ENCODE results near the gene CCDC97. TPM values are rescaled to one million over a fixed set of nuclear protein-coding genes. Genes with fewer than 3 reads are reported as not detected.

The CCDC97 gene
- total RNA-seq, 1 donor from 2014 or later = 30.3 TPM

DNA sequence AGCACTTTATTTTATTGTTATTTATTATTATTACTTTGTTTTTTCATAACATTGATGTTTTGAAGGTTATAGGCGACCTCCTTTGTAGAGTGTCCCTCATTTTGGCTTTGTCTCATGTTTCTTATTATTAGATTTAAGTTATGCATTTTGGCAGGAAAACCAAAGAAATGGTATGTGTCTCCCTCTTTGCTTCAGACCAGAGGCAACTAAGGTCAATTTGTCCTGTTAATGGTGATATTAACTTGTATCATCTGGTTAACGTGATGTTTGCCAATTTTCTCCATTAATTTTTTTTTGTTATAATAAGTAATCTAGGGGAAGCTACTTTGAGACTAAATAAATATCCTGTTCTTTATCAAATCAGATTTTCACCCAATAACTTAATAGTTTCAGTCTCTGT, 62.5 kb downstream of the CCDC97 start:
- no peaks in the 10 kb centered on the region for H3K9me3 ChIP-seq
- DNase-seq (no peak), ATAC-seq (no peak)
- no peaks in the 10 kb centered on the region for H3K27me3 ChIP-seq (ENCODE audit: low read depth)
- intact Hi-C loops (cut with DNase I) = no loop called here
- no peaks in the 10 kb centered on the region for H3K36me3 ChIP-seq
- H3K27ac ChIP-seq = no peak overlapping the region
- peaks cover 29% of the 10 kb centered on the region for H3K4me1 ChIP-seq
- H3K4me3 ChIP-seq = no peak overlapping the region
- TF ChIP-seq, protein P1, sequence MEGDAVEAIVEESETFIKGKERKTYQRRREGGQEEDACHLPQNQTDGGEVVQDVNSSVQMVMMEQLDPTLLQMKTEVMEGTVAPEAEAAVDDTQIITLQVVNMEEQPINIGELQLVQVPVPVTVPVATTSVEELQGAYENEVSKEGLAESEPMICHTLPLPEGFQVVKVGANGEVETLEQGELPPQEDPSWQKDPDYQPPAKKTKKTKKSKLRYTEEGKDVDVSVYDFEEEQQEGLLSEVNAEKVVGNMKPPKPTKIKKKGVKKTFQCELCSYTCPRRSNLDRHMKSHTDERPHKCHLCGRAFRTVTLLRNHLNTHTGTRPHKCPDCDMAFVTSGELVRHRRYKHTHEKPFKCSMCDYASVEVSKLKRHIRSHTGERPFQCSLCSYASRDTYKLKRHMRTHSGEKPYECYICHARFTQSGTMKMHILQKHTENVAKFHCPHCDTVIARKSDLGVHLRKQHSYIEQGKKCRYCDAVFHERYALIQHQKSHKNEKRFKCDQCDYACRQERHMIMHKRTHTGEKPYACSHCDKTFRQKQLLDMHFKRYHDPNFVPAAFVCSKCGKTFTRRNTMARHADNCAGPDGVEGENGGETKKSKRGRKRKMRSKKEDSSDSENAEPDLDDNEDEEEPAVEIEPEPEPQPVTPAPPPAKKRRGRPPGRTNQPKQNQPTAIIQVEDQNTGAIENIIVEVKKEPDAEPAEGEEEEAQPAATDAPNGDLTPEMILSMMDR (IDR thresholded peaks at IDR 0.05) = no peak

DNA sequence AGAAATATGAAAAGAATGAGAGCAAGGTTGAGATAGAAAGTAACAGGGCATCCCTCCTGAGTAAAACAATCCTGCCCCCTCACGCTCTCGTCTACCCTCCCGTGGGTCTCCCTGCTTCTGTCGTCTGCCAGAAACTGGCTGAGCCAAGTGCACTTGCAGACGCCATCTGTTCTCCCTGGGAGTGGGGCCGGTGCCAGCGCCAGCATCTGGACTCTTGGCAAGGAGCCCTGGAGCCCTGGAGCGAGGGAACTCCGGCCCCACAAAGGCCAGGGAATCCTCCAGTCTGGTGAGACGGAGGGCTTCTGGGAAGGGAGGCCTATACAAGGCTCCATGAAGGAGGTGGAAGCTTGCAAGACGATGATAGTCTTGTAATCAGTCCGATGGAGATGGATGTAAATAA, 64.0 kb downstream of the CCDC97 start:
- TF ChIP-seq, protein P1 (IDR thresholded peaks at IDR 0.05) = no peak
- ATAC-seq = peak; percentile 41
- peak; percentile 75 for DNase-seq

More for the DNA sequence above, 64.0 kb downstream of the CCDC97 start:
- Histone ChIP-seq H3K36me3 (no peaks in the 10 kb centered on the region), H3K9me3 (no peaks in the 10 kb centered on the region), H3K27ac (no peak overlapping the region), H3K4me1 (peaks cover 23% of the 10 kb centered on the region), H3K27me3 (ENCODE audit: low read depth) (no peaks in the 10 kb centered on the region), H3K4me3 (no peak overlapping the region)
- intact Hi-C loops (cut with DNase I) = no loop called here

Other genes with a start within 250 kb of the CCDC97 start
- gene CYP2A13, start 221.7 kb upstream of the CCDC97 start, total RNA-seq = not detected
- gene CYP2F1, start 195.7 kb upstream of the CCDC97 start, total RNA-seq = 1.7 TPM
- 11.0 TPM for gene CYP2S1, start 117.0 kb upstream of the CCDC97 start, total RNA-seq
- 92.7 TPM for gene AXL, start 90.9 kb upstream of the CCDC97 start, total RNA-seq
- 191 TPM for gene HNRNPUL1, start 45.8 kb upstream of the CCDC97 start, total RNA-seq
- 114 TPM for gene TGFB1, start 43.8 kb downstream of the CCDC97 start, total RNA-seq
- 8.2 TPM for gene B9D2, start 54.0 kb downstream of the CCDC97 start, total RNA-seq
- gene TMEM91, start 66.4 kb downstream of the CCDC97 start, total RNA-seq = 29.8 TPM
- 13.2 TPM for gene EXOSC5, start 87.2 kb downstream of the CCDC97 start, total RNA-seq
- gene BCKDHA, start 87.6 kb downstream of the CCDC97 start, total RNA-seq = 13.4 TPM
- 22.5 TPM for gene B3GNT8, start 117.2 kb downstream of the CCDC97 start, total RNA-seq
- 57.7 TPM for gene DMAC2, start 129.7 kb downstream of the CCDC97 start, total RNA-seq
- gene ERICH4, start 133.0 kb downstream of the CCDC97 start, total RNA-seq = not detected